GM13977 (cell line): ENCODE results near the gene MAML1.

Source experiments
- DNase-seq: peaks from one replicate; pipeline ENCODE4 v3.0.0; 2012; ENCODE audit warnings: low spot score
- CTCF ChIP-seq: IDR thresholded peaks from 2 replicates; pipeline ENCODE4 v1.5.1; 2012; ENCODE audit warnings: mild to moderate bottlenecking, control low read depth; ENCODE audit not compliant: insufficient read depth; ENCODE audit errors: extremely low read depth, missing control alignments
- in situ Hi-C: fragments of 300-500 bp; cut with MboI; formaldehyde crosslinking; loops from one replicate; pipeline ENCODE4 v1.12.0; 2022; ENCODE audit warnings: low sequenced_read_pairs, low pct_unique_long_range_greater_than_20kb, mixed read lengths, inconsistent platforms; ENCODE audit not compliant: unreplicated experiment

Gene MAML1

GRCh38 chr5:179817470-179817840, 84.8 kb downstream of the MAML1 start:
- in situ Hi-C loops = no loop called here
- no peak for DNase-seq
- TF ChIP-seq CTCF = no peak

GRCh38 chr5:179817890-179818745, 85.5 kb downstream of the MAML1 start:
- no peak for DNase-seq
- no peak for TF ChIP-seq CTCF
- in situ Hi-C loops = no loop called here

- peak; percentile 97 for DNase-seq
- in situ Hi-C loops = no loop called here
- TF ChIP-seq CTCF = no peak
These were observed 86.2 kb downstream of the MAML1 start for GRCh38 chr5:179818746-179819295.

GRCh38 chr5:179819296-179820126, 86.9 kb downstream of the MAML1 start:
- in situ Hi-C loops = no loop called here
- peak; percentile 69 for DNase-seq
- no peak for TF ChIP-seq CTCF

GRCh38 chr5:179820127-179820482, 87.5 kb downstream of the MAML1 start:
- no peak for TF ChIP-seq CTCF
- DNase-seq = no peak
- in situ Hi-C loops = no loop called here

GRCh38 chr5:179820483-179821297, 88.1 kb downstream of the MAML1 start, which contains the start of gene SQSTM1:
SQSTM1 (plus strand) TSS chr5:179820905; CDS start chr5:179820937, 32 bp downstream.
- in situ Hi-C loops = no loop called here
- no peak for TF ChIP-seq CTCF
- DNase-seq = peak; percentile 95
